ENCODE results near the gene CCDC178.

GRCh38 chr18:33375829-33376228, 64.7 kb downstream of the CCDC178 start:
- no peak for TF ChIP-seq CTCF (IDR thresholded peaks at IDR 0.05; ENCODE audit: extremely low read depth in 1 of 2, insufficient read depth in 1 of 2, low read depth in 1 of 2, low read length in 2 of 2)
- TF ChIP-seq POLR2A (IDR thresholded peaks at IDR 0.05; ENCODE audit: low read depth, low read length) = no peak
- no peak for TF ChIP-seq POLR2AphosphoS5 (IDR thresholded peaks at IDR 0.05; ENCODE audit: insufficient read depth, low read depth, low read length)
- TF ChIP-seq EZH2 (IDR thresholded peaks at IDR 0.05; ENCODE audit: borderline replicate concordance, low read depth, low read length, severe bottlenecking) = no peak
- TF ChIP-seq MYC (IDR thresholded peaks at IDR 0.05; ENCODE audit: low read depth, low read length) = no peak
- no peak for TF ChIP-seq GATA2 (IDR thresholded peaks at IDR 0.05; ENCODE audit: insufficient read depth, insufficient read length, low read depth, low read length)
- TF ChIP-seq FOS (IDR thresholded peaks at IDR 0.05; ENCODE audit: borderline replicate concordance, insufficient read depth, low read length) = no peak
- TF ChIP-seq JUN (IDR thresholded peaks at IDR 0.05; ENCODE audit: borderline replicate concordance, insufficient read depth, insufficient read length, low read depth) = no peak
- no peak for TF ChIP-seq MAX (IDR thresholded peaks at IDR 0.05; ENCODE audit: insufficient read depth, insufficient read length)
